Cardiac fibroblast (primary cell): ENCODE data around the gene IQCK.

Experiments
- DNase-seq, 2 donors: peaks; one replicate each; pipeline versions ENCODE4 v3.0.0 to v3.0.0-alpha.2; 2010; ENCODE audit warnings: low read depth in 2 of 2
- H3K4me3 ChIP-seq, 2 donors: replicated peaks in 1 of 2; 1 replicate in 1 of 2; 2 replicates in 1 of 2; pipeline ENCODE4 v1.5.1; 2011; ENCODE audit warnings: low read depth in 2 of 2, low read length in 2 of 2, mild to moderate bottlenecking in 2 of 2, moderate library complexity in 1 of 2
- TF ChIP-seq, protein P1 (sequence below): IDR thresholded peaks from one replicate; pipeline ENCODE4 v1.5.1; 2011; ENCODE audit warnings: low read depth, mild to moderate bottlenecking, low read length, inconsistent platforms

IQCK gene

DNA sequence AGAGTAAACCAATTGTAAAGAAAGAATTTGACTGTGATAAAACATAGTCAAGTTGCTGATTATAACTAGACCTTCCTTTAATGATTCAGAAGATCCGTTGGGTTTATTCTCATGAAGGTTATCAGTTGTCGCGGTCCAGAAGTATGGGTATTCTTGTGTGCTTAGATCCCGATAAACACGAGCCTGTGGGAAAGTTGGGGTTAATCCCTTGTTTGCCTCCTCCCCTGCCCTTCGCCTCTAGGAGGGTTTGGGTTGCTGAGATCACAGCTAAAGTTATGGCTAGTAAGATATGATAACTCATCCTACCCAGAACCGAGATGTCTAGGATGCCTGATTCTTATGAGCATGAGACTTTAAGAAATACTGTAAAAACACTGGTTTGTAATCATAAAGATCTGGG lies 99.8 kb downstream of the IQCK start:
- H3K4me3 ChIP-seq: no peak overlapping the region
- DNase-seq: no peak
- TF ChIP-seq, protein P1, sequence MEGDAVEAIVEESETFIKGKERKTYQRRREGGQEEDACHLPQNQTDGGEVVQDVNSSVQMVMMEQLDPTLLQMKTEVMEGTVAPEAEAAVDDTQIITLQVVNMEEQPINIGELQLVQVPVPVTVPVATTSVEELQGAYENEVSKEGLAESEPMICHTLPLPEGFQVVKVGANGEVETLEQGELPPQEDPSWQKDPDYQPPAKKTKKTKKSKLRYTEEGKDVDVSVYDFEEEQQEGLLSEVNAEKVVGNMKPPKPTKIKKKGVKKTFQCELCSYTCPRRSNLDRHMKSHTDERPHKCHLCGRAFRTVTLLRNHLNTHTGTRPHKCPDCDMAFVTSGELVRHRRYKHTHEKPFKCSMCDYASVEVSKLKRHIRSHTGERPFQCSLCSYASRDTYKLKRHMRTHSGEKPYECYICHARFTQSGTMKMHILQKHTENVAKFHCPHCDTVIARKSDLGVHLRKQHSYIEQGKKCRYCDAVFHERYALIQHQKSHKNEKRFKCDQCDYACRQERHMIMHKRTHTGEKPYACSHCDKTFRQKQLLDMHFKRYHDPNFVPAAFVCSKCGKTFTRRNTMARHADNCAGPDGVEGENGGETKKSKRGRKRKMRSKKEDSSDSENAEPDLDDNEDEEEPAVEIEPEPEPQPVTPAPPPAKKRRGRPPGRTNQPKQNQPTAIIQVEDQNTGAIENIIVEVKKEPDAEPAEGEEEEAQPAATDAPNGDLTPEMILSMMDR: no peak

DNA sequence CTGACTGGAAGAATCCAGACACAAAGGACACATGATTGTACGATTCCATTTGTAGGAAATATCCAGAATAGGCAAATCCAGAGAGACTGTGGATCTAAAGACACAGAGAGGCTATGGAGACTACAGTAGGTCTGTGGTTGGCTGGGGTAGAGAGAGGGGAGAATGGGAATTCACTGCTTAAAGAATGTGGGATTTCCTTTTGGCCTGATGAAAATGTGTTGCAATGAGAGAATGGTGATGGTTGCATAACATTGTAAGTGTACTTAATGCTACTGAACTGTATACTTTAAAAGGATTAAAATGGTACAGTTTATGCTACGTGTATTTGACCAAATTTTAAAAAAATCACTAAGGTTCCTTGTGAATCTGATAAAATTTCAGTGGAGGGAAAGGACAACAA lies 104.5 kb downstream of the IQCK start:
- DNase-seq: peak; percentile 65 to 79
- TF ChIP-seq, protein P1: no peak
- no peak overlapping the region for H3K4me3 ChIP-seq

DNA sequence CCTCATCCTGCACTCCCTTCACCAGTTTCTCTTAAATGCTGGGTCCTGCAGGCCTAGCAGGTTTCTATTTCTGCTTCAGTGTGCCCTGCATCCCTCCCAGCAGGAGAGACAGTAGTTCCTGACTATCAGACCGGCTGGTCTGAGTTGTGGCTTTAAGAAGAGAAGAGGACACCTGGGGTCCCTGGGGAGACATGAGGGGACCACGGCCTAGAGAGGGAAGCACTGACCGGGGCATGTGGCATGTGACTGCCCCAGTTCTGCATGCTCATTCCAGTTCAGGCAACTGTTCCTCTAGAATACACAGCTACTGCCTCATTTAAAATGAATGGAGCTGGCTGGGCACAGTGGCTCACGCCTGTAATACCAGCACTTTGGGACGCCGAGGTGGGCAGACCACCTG lies 105.3 kb downstream of the IQCK start:
- TF ChIP-seq, protein P1: no peak
- no peak overlapping the region for H3K4me3 ChIP-seq
- no peak for DNase-seq

GRCh38 chr16:19824216-19824615 lies 106.1 kb downstream of the IQCK start:
- TF ChIP-seq, protein P1: no peak
- DNase-seq: no peak
- no peak overlapping the region for H3K4me3 ChIP-seq

- TF ChIP-seq, protein P1: no peak
- no peak overlapping the region for H3K4me3 ChIP-seq
- no peak for DNase-seq
These were observed 112.0 kb downstream of the IQCK start for GRCh38 chr16:19829844-19830692.

GRCh38 chr16:19830902-19831560 lies 113.0 kb downstream of the IQCK start:
- H3K4me3 ChIP-seq: no peak overlapping the region
- TF ChIP-seq, protein P1: no peak
- no peak for DNase-seq
